HCT116 (cell line): Measurements from ENCODE around the gene CCDC40. TPM values are rescaled to one million over a fixed set of nuclear protein-coding genes. Genes with fewer than 3 reads are reported as not detected.

Experiments
- ATAC-seq: fragments of 200-7000 bp; cut with Tn5 transposase; 2 replicates; pipeline ENCODE4 v1.9.1; 2020; ENCODE audit warnings: mild to moderate bottlenecking, moderate library complexity
- BruUV-seq: library from RNA; stranded (reverse); fragments of 400-500 nt; replicated peaks from 2 replicates; lab custom pipeline; 2021; lab: Mats Ljungman, UMichigan
- CTCF ChIA-PET: fragments of 300-600 bp; sonication (Branson Sonifier 250); formaldehyde crosslinking; loops from one replicate; lab custom pipeline; 2021; ENCODE audit warnings: antibody characterized with exemption; lab: Charles Lee
- POLR2A ChIA-PET: fragments of 300-600, 350-600 bp; sonication (Branson Sonifier 250); formaldehyde crosslinking; loops from one replicate; lab custom pipeline; 2021; ENCODE audit warnings: antibody characterized with exemption; lab: Charles Lee
- RAD21 ChIA-PET, 2 experiments: fragments of 300-600 bp; sonication (Branson Sonifier 250); formaldehyde crosslinking; loops; one replicate each; lab custom pipeline; 2023; ENCODE audit warnings: low total read pairs in 2 of 2; ENCODE audit not compliant: uncharacterized antibody in 2 of 2, unreplicated experiment in 2 of 2, low non-redundant PET in 1 of 2; lab: Charles Lee
- DNase-seq: peaks from one replicate; pipeline ENCODE4 v3.0.0-alpha.2; 2010; ENCODE audit warnings: low read depth, low spot score
- H2AFZ ChIP-seq: fragments of 200-600 bp; shearing (Covaris generic), sonication (generic); 2 replicates; pipeline ENCODE4 v1.6.1; 2017; ENCODE audit warnings: low read depth, mixed run types, mixed read lengths, antibody characterized with exemption, low read length; ENCODE audit not compliant: poor library complexity, severe bottlenecking
- H3K27ac ChIP-seq: 2 replicates; pipeline ENCODE4 v1.5.1; 2012; ENCODE audit warnings: low read depth, low read length
- H3K27me3 ChIP-seq: fragments of 200-600 bp; sonication (generic); 2 replicates; pipeline ENCODE4 v1.6.1; 2016; ENCODE audit warnings: mixed run types, low read length, mixed read lengths; ENCODE audit not compliant: insufficient read depth
- H3K36me3 ChIP-seq, 2 experiments: fragments of 200-500 bp in 1 of 2; fragments of 200-600 bp in 1 of 2; sonication (Bioruptor generic) in 1 of 2; sonication (generic) in 1 of 2; 2 replicates each; pipeline versions ENCODE4 v1.5.1 to v1.6.1; 2014 to 2016; ENCODE audit warnings: low read length in 2 of 2, inconsistent platforms in 1 of 2, mixed read lengths in 1 of 2, mixed run types in 1 of 2; ENCODE audit not compliant: insufficient read depth in 2 of 2, control insufficient read depth in 1 of 2
- H3K4me1 ChIP-seq, 2 experiments: fragments of 200-600 bp in 1 of 2; sonication (generic) in 1 of 2; 2 replicates each; pipeline versions ENCODE4 v1.5.1 to v1.6.1; 2012 to 2017; ENCODE audit warnings: low read length in 2 of 2, inconsistent platforms in 1 of 2, mild to moderate bottlenecking in 1 of 2, mixed read lengths in 1 of 2, mixed run types in 1 of 2, moderate library complexity in 1 of 2; ENCODE audit not compliant: insufficient read depth in 2 of 2, control insufficient read depth in 1 of 2
- H3K4me2 ChIP-seq: fragments of 200-600 bp; sonication (generic); 2 replicates; pipeline ENCODE4 v1.6.1; 2017; ENCODE audit warnings: mixed run types, low read length, mixed read lengths
- H3K4me3 ChIP-seq, 2 experiments: fragments of 200-600 bp in 1 of 2; sonication (generic) in 1 of 2; replicated peaks in 1 of 2; 2 replicates each; pipeline ENCODE4 v1.5.1; 2011 to 2016; ENCODE audit warnings: low read length in 2 of 2, control low read depth in 1 of 2, low read depth in 1 of 2, mild to moderate bottlenecking in 1 of 2, mixed read lengths in 1 of 2, mixed run types in 1 of 2
- H3K79me2 ChIP-seq: fragments of 200-600 bp; sonication (generic); 2 replicates; pipeline ENCODE4 v1.6.1; 2017; ENCODE audit warnings: mild to moderate bottlenecking, mixed run types, low read length, moderate library complexity, mixed read lengths; ENCODE audit not compliant: insufficient read depth
- H3K9ac ChIP-seq: fragments of 200-600 bp; sonication (generic); 2 replicates; pipeline ENCODE4 v1.6.1; 2016; ENCODE audit warnings: low read length, mixed read lengths
- H3K9me2 ChIP-seq: fragments of 200-600 bp; sonication (generic), shearing (Covaris generic); 2 replicates; pipeline ENCODE4 v1.6.1; 2017; ENCODE audit warnings: mixed run types, mild to moderate bottlenecking, moderate library complexity; ENCODE audit not compliant: insufficient read depth
- H3K9me3 ChIP-seq, 2 experiments: fragments of 200-500 bp in 1 of 2; fragments of 200-600 bp in 1 of 2; sonication (Bioruptor generic) in 1 of 2; sonication (generic) in 1 of 2; 2 replicates each; pipeline ENCODE4 v1.6.1; 2014 to 2017; ENCODE audit warnings: low read length in 2 of 2, mixed read lengths in 2 of 2, inconsistent platforms in 1 of 2, low read depth in 1 of 2, mild to moderate bottlenecking in 1 of 2, mixed run types in 1 of 2, moderate library complexity in 1 of 2; ENCODE audit not compliant: control insufficient read depth in 1 of 2, insufficient read depth in 1 of 2
- H4K20me1 ChIP-seq: fragments of 200-600 bp; sonication (generic), shearing (Covaris generic); 2 replicates; pipeline ENCODE4 v1.6.1; 2017; ENCODE audit warnings: mixed run types, mild to moderate bottlenecking, moderate library complexity; ENCODE audit not compliant: insufficient read depth
- ATF3 ChIP-seq: IDR thresholded peaks from 2 replicates; pipeline ENCODE4 v1.6.1; 2012
- CTCF ChIP-seq, 3 experiments: fragments of 200-600 bp in 1 of 3; sonication (generic) in 1 of 3; IDR thresholded peaks in 2 of 3; conservative IDR thresholded peaks in 1 of 3; 2 replicates each; pipeline ENCODE4 v1.5.1; 2012 to 2017; ENCODE audit warnings: low read depth in 2 of 3, low read length in 2 of 3, antibody characterized with exemption in 1 of 3, borderline replicate concordance in 1 of 3, control low read depth in 1 of 3, mild to moderate bottlenecking in 1 of 3, mixed read lengths in 1 of 3, mixed run types in 1 of 3, moderate library complexity in 1 of 3; ENCODE audit not compliant: insufficient read depth in 1 of 3
- EZH2phosphoT487 ChIP-seq: fragments of 200-600 bp; IDR thresholded peaks from 2 replicates; pipeline ENCODE4 v1.6.1; 2018; ENCODE audit warnings: antibody characterized with exemption, borderline replicate concordance
- JUND ChIP-seq: IDR thresholded peaks from 2 replicates; pipeline ENCODE4 v1.6.1; 2012
- POLR2AphosphoS5 ChIP-seq: IDR thresholded peaks from 2 replicates; pipeline ENCODE4 v1.6.1; 2011; ENCODE audit warnings: mild to moderate bottlenecking, low read depth, low read length, moderate library complexity
- RAD21 ChIP-seq: IDR thresholded peaks from 2 replicates; pipeline ENCODE4 v1.6.1; 2012; ENCODE audit warnings: low read depth, mild to moderate bottlenecking
- REST ChIP-seq: IDR thresholded peaks from 2 replicates; pipeline ENCODE4 v1.6.1; 2012; ENCODE audit warnings: low read depth
- SIN3A ChIP-seq: IDR thresholded peaks from 2 replicates; pipeline ENCODE4 v1.6.1; 2012; ENCODE audit warnings: low read depth
- TCF7L2 ChIP-seq: IDR thresholded peaks from 2 replicates; pipeline ENCODE4 v1.7.0; 2011; ENCODE audit warnings: borderline replicate concordance, inconsistent platforms; ENCODE audit not compliant: insufficient read depth, insufficient read length; ENCODE audit errors: extremely low read depth
- YY1 ChIP-seq: IDR thresholded peaks from 2 replicates; pipeline ENCODE4 v1.6.1; 2011; ENCODE audit warnings: low read length, low read depth, moderate library complexity, mild to moderate bottlenecking; ENCODE audit not compliant: insufficient replicate concordance; ENCODE audit errors: extremely low read depth
- ZBTB33 ChIP-seq: IDR thresholded peaks from 2 replicates; pipeline ENCODE4 v1.6.1; 2011; ENCODE audit warnings: mild to moderate bottlenecking, low read length, moderate library complexity; ENCODE audit not compliant: insufficient replicate concordance; ENCODE audit errors: extremely low read depth
- ZNF274 ChIP-seq: fragments of 200-500 bp; sonication (Bioruptor generic); IDR thresholded peaks from 2 replicates; pipeline ENCODE4 v1.6.1; 2014; ENCODE audit warnings: mild to moderate bottlenecking, low read depth, low read length, inconsistent platforms
- intact Hi-C: fragments of 100-400 bp; cut with micrococcal nuclease; formaldehyde crosslinking; loops from 2 replicates; pipeline ENCODE4 v1.10.0; 2022
- total RNA-seq: library from RNA; stranded (reverse); gene quantifications from one replicate; pipeline ENCODE4 v1.2.1, GENCODE V29; 2021; ENCODE audit not compliant: unreplicated experiment

CCDC40 gene
- total RNA-seq, 1 experiment from 2014 or later = 10.3 TPM

GRCh38 chr17:80050706-80051105, 14.3 kb downstream of the CCDC40 start:
- Histone ChIP-seq H3K9me2 (no peaks in the 10 kb centered on the region), H3K4me2 (no peak overlapping the region), H4K20me1 (no peaks in the 10 kb centered on the region), H2AFZ (no peak overlapping the region), H3K9ac (no peak overlapping the region), H3K9me3 (no peaks in the 10 kb centered on the region), H3K36me3 (no peaks in the 10 kb centered on the region), H3K79me2 (no peaks in the 10 kb centered on the region), H3K4me3 (no peak overlapping the region), H3K27me3 (no peaks in the 10 kb centered on the region), H3K27ac (no peak overlapping the region), H3K4me1 (no peaks in the 10 kb centered on the region)
- intact Hi-C loops = no loop called here
- ChIA-PET POLR2A (interaction anchor here (1.1 kb wide), 1 partner anchor 18 kb away, joined by 3 read pairs; no protein-coding TSS in a partner anchor), CTCF (no interaction called here), RAD21 (no interaction called here)
- ATAC-seq = no peak
- BruUV-seq = no TSS peak
- no peak for DNase-seq
- TF ChIP-seq TCF7L2 (no peak), JUND (no peak), EZH2phosphoT487 (no peak), RAD21 (no peak), POLR2AphosphoS5 (no peak), REST (no peak), ATF3 (no peak), ZNF274 (no peak), SIN3A (no peak), YY1 (no peak), CTCF (IDR thresholded peaks at IDR 0.05 in 2 of 3, conservative IDR thresholded peaks at IDR 0.05 in 1 of 3; ENCODE audit: borderline replicate concordance in 1 of 3, insufficient read depth in 1 of 3, low read depth in 2 of 3, low read length in 2 of 3) (no peak), ZBTB33 (no peak)
